Stimulated activated CD4-positive, alpha-beta T cell treated with anti-CD3 and anti-CD28 coated beads, Interleukin-15, amount 100 ng/mL, for 24 hours (primary cell): Measurements from ENCODE around the gene BDKRB2.
A peak's percentile ranks its signal among the peaks of the same experiment; 100 is the strongest.

Source experiments
- DNase-seq: peaks from one replicate; pipeline ENCODE4 v3.0.0-alpha.2; 2020

The BDKRB2 gene

GRCh38 chr14:96204151-96205058 is at the start of gene BDKRB2:
BDKRB2 (plus strand) TSS chr14:96204839; CDS start chr14:96237108, 32,269 bp downstream.
- DNase-seq, result peak; percentile 41

GRCh38 chr14:96154900-96155299 is 49.7 kb upstream of the BDKRB2 start:
- no peak for DNase-seq

DNA sequence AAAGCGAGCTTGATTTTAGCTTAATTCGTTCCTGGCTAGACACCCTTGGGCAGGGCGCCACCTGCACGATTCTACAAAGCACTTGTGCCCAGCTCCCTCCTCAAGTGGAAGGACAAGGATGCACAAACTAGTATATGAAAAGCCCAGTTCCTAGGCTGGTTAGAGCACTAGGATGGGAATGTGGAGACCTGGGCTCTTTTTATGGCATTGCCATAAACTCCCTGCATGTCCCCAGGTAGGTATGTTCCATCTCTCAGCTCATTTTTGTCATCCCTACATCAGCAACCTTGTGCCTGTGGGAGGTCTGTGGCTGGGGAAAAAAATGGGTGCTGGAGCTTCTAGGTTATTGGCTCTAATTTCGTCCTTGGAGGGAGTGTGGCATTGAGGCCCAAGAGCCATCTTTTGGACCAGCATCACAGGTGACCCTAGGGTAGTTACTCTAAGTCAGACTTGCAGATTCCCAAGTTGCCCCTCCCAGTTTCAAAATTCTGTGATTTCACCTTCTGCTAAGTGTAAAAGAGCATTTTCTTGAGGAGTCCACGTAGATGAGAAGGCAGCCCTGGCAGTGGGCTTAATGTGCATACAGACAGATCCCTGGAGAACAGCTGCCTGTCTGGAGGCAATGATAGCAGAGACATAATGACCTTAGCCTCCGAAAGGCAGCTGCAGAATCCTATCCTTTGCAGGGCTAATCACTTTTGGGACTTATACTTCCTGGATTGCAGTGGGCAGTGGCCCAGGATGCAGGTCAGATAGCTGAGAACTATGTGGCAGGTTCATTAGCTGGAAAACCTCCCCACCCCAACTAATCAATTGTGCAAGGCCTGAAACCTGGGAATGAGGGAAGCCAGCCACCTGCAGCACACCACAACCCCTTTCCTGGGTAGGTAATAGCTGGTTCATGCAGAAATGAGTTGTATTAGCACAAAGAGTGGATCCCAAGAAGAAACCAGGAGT is 47.6 kb upstream of the BDKRB2 start:
- no peak for DNase-seq

- DNase-seq, result no peak
Observed at GRCh38 chr14:96158735-96159134, 45.9 kb upstream of the BDKRB2 start.

DNA sequence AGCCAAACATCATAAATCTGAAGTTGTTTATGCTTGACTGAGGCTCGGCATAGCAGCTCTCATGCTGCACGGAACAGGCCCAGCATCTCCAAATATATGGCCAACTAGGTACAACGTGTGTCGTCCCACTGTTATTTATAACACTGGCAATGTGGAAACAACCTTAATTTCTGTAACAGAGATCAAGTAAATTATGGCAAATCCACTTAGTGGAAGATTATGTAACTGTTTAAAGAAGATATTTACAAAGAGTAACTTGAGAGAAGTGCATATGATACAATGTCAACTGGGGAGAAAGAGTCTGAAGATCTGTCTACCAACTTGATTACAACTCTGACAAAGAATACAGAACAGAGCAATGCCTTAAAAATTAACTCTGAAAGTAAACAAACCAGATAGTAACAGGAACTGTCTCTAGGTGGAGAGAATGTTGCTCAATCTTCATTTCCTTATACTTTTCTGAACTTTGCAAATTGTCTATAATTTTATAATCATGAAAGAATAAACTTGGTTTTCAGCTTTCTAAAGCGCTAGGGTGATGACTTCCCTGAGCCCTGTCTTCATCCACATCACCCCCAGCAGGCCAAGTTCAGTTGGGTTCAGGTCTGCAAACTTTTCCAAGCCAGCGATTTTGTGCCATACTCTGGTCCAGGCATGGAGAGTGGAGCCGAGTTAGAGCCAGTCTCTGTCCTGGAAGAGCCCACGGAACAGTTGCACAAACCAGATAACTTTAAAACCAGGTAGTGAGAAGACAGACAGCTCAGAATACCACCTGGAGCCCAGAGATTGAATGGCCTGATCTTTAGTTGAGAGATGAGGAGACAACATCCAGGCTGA is 44.3 kb upstream of the BDKRB2 start:
- DNase-seq, result no peak

GRCh38 chr14:96160913-96161310 is 43.7 kb upstream of the BDKRB2 start:
- DNase-seq, result no peak

GRCh38 chr14:96161636-96162035 is 43.0 kb upstream of the BDKRB2 start:
- DNase-seq, result no peak

DNA sequence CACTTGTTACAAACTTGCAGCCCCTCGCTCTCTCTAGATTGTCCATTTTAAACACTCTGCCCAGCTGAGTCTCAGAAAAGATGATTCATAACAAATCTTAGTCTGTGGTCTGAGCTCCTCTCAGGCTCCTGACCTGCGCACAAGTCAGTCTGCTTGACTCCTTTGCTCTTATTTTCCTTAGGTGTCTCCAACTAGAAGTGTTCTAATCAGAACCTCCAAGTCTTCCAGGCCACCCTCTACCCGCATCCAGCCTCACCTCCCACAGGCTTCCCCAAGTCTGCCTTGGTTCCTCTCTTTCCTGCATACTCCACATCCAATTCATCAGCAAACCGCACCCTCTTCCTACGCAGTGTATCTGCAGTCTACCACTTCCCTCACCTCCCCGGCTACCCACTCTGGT is 42.4 kb upstream of the BDKRB2 start:
- DNase-seq, result no peak

DNA sequence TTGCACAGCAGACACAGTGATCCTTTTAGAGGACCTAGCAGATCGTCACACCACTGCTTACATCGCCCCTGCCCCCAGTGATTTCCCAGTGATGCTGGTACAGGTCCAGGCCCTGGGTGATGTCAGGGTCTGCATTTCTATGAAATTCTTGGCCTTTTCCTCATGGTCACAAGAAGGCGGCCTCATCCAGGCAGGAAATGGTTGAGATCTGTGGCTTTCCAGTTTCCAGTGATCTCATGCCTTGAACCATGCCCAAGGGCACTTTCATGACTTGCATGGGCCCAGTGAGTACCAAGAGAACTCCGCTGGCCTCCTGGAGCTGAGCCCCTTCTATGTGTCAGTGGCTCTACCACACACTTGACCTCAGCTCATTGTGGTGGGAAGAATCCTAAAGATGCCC is 41.9 kb upstream of the BDKRB2 start:
- no peak for DNase-seq

- DNase-seq, result no peak
Observed at GRCh38 chr14:96164861-96165490, 39.7 kb upstream of the BDKRB2 start.

GRCh38 chr14:96165493-96166436 is 38.9 kb upstream of the BDKRB2 start:
- no peak for DNase-seq

DNA sequence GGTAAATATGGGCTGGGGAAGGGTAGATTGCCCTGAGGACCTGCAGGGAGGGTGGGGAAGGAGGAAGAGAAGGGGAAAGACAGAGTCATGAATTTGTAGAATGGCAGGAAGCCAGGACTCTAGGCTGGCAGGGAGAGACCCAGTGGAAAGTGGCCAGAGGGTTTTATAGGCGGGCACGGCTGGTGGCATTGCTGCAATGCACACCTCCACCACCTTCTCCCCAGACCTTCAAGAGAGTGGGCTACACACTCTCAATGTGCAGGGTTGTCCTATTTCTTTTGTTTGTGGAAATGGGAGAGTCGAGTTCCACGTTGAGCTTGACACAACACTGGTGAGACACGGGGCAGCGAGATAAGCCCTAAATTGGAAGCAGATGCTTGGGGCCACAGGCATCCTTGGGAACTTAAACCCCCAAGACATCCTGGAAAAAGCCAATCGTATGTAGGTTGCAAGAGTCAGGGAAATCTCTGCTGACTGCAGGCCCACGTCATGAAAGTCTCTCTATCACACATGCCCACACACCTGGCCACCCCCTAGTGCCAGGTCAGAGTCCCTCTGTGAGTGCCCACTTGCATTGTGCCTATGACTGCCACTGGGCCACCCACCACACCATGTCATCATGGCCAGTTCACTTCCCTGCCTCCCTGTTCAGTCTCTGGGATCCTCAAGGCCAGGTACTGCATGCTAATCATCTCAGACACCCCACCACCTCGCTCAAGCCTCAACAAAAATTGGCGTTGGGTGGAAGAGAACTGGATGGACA is 38.0 kb upstream of the BDKRB2 start:
- no peak for DNase-seq

DNA sequence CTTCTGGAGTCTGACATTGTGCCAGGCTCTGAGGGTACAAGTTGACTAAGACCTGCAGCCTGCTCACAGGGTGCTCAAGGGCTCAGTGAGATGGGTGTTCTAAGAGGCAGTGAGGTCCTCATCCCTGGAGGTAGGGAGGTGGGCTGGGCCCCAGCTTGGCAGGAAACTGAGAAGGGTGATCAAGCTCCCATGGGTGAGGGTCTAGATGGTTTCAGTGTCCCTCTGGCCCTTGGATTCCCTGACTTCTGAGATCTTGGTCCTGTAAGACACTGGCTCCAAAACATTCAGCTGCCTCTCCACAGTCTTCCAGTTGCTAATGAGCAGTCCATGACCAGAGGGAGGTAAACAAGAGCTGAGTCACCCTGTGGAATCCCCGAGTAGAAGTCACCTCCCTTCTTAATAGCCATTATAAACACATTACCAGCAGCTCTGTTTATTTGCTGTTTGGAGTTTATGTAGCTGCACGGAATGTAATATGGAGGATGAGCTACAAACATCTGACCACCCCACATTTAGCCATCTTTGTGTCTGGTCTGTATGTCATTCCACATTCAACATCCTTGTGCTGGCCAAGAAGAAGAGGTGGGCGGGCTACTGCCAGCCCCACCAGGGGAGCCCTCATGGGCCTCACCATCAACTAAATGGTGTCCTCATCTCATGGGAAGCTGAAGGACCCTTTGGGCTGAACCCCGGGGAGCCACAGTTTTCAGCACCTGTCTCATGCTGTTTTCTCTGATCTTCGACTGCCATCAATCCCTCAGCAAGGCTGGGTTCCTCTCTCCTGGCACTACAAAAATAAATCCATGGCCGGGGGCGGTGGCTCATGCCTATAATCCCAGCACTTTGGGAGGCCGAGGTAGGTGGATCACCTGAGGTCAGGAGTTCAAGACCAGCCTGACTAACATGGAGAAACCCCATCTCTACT is 37.2 kb upstream of the BDKRB2 start:
- DNase-seq, result no peak

DNA sequence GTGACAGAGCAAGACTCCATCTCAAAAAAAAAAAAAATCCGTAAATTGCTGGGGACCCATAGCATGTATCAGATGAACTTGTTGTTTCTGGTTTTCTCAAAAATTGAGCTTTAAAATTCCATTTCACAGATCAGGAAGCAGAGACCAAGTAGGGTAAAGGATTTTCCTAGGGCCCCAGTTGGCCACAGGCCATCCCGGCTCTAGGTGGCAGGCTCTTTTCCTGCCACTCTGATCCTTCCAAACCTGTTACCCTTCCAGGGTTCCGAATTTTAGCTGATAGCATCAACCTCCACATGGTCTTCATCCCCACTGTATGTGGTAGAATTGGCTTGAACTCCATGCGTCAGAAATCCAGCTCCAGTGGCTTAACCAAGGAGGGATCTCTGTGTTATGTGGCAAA is 36.1 kb upstream of the BDKRB2 start:
- DNase-seq, result no peak

DNA sequence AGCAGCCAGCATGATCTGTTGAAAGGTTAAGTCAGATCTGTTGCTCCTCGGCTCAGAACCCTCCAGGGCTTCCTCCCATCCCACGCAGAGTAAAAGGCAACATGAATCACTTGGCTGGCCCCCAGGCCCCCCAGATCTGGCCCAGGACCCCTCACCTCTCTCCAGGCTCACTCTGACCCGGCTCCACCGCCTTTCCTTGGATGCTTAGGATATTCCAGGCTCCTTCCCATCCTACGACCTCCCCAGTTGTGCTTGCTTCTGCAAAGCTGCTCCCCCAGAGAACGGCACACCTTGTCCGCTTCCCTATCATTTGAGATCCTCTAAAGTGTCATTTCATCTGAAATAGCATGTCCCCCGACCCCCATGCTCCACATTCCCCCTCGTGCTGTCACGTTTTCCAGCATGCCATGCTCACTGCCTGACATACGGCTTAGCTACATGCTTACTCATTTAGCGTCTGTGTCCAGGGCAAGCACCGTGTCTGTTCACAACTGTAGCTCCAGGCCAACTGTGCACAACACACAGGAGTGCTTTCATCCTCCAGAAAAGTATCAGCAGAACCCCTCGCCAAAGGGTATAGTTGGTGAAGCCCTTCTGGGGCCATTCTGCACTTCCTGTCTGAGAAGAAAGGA is 33.6 kb upstream of the BDKRB2 start:
- no peak for DNase-seq

DNA sequence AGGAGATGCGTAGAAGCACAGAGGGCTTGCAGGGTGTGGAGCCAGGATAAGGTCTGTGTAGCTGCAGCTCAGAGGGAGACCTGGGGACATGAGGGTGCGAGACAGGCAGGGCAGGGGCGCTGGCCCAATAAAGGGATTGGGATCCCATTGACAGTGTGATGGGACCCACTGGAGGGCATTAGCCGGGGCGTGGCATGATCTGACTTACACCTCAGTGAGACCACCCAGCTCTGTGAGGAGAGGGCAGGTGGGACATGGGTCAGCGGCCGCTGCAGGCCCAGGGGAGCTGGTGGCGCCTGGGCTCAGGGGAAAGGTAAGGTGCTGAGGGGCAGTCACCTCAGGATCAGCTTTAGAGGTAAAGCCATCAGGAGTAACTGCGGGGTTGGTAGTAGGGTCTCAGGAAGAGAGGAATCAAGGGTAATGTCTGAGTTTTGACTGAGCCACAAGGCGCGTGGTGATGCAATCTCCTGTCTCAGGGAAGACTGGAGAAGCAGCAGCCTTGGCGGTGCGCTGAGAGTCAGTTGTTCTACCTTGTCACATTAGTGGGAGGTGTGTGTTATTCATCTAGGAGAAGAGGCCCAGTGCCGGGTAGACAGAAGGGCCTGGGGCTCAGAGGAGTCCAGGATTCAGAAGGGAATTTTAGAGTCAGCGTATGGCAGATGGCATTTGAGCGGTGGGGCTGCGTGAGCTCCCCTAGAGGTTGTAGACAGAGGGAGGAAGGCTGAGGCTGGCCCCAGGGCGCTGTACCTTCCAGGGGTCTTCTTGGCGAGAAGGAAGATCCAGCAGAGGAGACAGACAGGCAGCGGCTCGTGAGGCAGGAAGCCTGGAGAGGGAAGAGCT is 30.8 kb upstream of the BDKRB2 start:
- no peak for DNase-seq

DNA sequence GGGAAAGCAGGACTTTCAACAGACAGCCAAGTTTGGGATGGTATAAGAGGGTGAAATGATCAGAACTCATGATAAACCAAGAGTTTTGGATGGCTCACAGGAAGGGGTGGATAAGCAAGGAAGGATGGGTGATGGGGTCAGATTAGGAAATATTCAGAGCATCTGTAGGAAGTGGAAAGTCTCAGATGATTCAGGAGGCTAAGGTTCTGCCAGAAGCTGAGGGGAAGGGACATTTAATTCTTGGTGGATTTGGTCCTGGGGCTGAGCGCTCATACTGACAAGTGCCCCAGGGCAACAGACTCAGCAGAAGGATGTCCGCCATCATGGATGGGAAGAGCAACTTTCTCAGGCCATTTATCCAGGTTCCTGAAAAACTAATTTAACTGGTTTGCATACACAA is 28.4 kb upstream of the BDKRB2 start:
- DNase-seq, result no peak

DNA sequence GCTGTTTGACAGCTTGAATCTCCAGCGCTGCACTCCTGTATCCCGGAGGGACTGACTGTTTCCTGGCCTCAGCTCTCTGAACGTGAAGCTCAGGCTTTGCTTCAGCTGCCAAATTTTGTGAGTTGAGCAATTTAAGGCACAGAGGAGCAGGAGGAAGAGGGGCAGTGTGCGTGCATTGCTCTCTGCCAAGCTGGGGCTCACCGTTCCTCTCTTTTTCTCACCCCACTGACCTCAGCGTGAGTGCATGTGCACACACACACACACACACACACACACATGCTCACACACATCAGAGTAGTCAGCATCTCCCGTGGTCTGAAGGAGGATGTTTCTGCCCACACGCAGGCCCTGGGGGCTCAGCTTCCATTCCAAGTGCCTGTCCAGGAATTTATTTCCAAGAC is 27.8 kb upstream of the BDKRB2 start:
- no peak for DNase-seq
